Activated CD8-positive, alpha-beta memory T cell treated with anti-CD3 and anti-CD28 coated beads, Interleukin-2, amount 10 ng/mL, durations not matched to agents 7 days and 5 days (primary cell): ENCODE results near the gene VPS4A. TPM values are rescaled to one million over a fixed set of nuclear protein-coding genes. Genes with fewer than 3 reads are reported as not detected.

ENCODE experiments used
- ATAC-seq: fragments of 150-1000 bp; cut with Tn5 transposase; one replicate; pipeline ENCODE4 v1.10.0; 2021; ENCODE audit warnings: moderate library complexity
- CTCF ChIA-PET: fragments of 350-600 bp; sonication (Branson Sonifier 250); formaldehyde crosslinking; loops from one replicate; lab custom pipeline; 2021; ENCODE audit warnings: antibody characterized with exemption; lab: Charles Lee
- DNase-seq: peaks from one replicate; pipeline ENCODE4 v3.0.0-alpha.2; 2020
- H3K27ac Mint-ChIP-seq: one replicate; pipeline ENCODE4 v1.8.0; 2021; ENCODE audit warnings: mild to moderate bottlenecking, mixed read lengths
- H3K27me3 Mint-ChIP-seq: one replicate; pipeline ENCODE4 v1.8.0; 2021; ENCODE audit warnings: mixed read lengths
- H3K36me3 Mint-ChIP-seq: one replicate; pipeline ENCODE4 v1.8.0; 2021; ENCODE audit warnings: mild to moderate bottlenecking, mixed read lengths
- H3K4me1 Mint-ChIP-seq: one replicate; pipeline ENCODE4 v1.8.0; 2021; ENCODE audit warnings: mixed read lengths
- H3K4me3 Mint-ChIP-seq: one replicate; pipeline ENCODE4 v1.8.0; 2021; ENCODE audit warnings: mild to moderate bottlenecking, moderate library complexity, mixed read lengths
- H3K9me3 Mint-ChIP-seq: one replicate; pipeline ENCODE4 v1.8.0; 2022; ENCODE audit warnings: low read depth, mixed read lengths
- total RNA-seq, 2 experiments: library from RNA; stranded (reverse); gene quantifications; one replicate each; pipeline ENCODE4 v1.2.3, GENCODE V29; 2021

Gene VPS4A
- total RNA-seq, 2 experiments from 2014 or later = 31.5 to 38.9 TPM

DNA sequence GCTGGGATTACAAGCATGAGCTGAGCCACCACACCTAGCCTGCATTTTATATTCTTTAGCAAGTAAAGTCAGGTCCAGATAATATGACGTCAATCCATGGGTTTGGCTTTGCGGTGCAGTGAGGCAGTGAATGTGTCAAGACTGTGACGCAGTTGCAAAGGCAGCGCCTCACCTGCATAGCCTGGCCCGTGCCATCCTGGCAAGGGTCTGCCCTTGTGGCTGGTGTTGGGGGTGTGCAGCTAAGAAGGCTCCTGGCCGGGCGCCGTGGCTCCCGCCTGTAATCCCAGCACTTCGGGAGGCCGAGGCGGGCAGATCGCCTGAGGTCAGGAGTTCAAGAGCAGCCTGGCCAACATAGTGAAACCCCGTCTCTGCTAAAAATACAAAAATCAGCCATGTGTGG, 12.3 kb downstream of the VPS4A start:
- H3K4me3 Mint-ChIP-seq = no peak overlapping the region

DNA sequence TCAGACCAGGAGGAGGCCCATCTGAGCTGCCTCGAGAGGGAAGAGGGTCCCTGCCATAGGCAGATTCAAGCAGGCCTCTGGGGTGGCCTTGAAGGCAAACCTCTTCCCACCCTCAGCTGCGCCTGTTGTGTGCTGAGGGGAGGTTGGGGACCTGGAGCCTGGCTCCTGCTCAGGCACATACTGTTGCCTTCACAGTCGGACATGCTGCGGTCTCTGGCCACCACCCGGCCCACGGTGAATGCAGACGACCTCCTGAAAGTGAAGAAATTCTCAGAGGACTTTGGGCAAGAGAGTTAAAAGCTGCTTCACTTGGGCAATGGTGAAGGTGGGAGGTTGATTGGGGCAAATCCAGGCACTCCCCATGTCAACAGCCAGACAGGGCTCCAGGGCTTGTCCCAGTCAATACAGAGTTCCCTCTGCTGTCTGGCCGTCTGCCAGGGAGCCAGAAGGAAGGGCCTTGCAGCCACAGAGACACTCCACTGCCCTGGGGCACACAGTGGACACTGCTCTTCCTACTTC, 12.9 kb downstream of the VPS4A start:
- no peaks in the 10 kb centered on the region for H3K27me3 Mint-ChIP-seq
- peaks cover 48% of the 10 kb centered on the region for H3K36me3 Mint-ChIP-seq
- ATAC-seq (no peak), DNase-seq (no peak)
- CTCF ChIA-PET = no interaction called here
- H3K4me3 Mint-ChIP-seq = no peak overlapping the region
- peaks cover 42% of the 10 kb centered on the region for H3K4me1 Mint-ChIP-seq
- no peaks in the 10 kb centered on the region for H3K9me3 Mint-ChIP-seq
- no peak overlapping the region for H3K27ac Mint-ChIP-seq

More for the DNA sequence above, 12.3 kb downstream of the VPS4A start:
- H3K36me3 Mint-ChIP-seq = peaks cover 47% of the 10 kb centered on the region
- peaks cover 36% of the 10 kb centered on the region for H3K4me1 Mint-ChIP-seq
- no peaks in the 10 kb centered on the region for H3K27me3 Mint-ChIP-seq
- CTCF ChIA-PET = interaction anchor here (1.3 kb wide), 1 partner anchor 16 kb away, joined by 4 read pairs; the partner anchor contains the start of genes COG8 and NIP7
- no peaks in the 10 kb centered on the region for H3K9me3 Mint-ChIP-seq
- ATAC-seq = no peak
- H3K27ac Mint-ChIP-seq = no peak overlapping the region
- DNase-seq = no peak

DNA sequence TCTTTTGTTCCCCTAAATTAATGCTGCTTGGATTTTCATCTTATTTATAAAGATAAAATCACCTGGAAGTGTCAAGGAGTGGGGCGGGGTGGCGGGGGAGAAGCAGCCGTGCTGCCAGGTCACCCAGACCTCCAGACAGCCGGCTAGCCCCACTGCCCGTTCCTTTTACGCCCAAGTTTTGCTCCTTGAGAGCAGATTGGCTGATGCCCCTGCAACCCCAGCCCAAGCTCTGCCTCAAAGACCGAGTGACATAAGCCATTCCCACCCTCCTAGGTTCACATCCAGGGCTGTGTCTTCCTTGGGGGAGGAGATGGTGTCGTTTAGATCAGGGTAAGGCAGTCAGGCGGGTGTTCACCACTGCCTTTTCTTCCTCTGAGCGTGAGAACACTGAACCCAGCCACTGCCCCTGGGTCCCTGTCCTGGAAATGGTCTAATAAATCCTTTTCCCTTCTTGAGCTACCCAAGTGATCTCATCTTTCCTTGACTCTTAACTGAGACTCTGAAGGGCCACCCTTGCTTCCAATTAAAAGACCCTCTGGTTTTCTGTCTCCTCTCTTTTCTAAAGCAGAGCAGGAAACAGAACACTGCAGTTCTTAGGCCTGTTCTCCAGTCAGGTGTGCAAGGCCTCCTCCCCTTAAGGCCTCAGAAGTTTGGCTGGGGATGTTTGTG, 13.6 kb downstream of the VPS4A start:
- Mint-ChIP-seq H3K27ac (no peak overlapping the region), H3K36me3 (peaks cover 42% of the 10 kb centered on the region), H3K4me1 (peaks cover 47% of the 10 kb centered on the region), H3K27me3 (no peaks in the 10 kb centered on the region), H3K9me3 (no peaks in the 10 kb centered on the region), H3K4me3 (no peak overlapping the region)
- CTCF ChIA-PET = no interaction called here
- no peak for ATAC-seq
- no peak for DNase-seq

DNA sequence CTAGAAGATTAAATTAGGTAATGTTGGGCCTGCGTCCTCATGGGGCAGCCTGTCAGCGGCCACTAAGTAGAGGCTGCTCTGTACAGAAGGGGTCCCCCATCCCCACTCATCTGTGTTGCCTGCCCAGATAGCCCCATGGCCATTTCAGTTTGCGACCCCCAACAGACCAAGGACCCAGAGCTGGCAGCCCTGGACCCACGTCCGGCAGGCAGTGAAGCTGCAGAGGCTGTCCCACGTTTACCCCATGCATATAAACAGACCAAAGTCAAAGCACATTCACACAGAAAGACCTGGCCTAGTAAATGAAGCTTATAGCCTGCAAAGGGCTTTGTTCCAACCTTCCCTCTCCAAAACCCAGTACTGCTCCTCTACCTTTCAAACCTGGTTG, 14.6 kb downstream of the VPS4A start:
- H3K4me1 Mint-ChIP-seq = peaks cover 48% of the 10 kb centered on the region
- ATAC-seq (no peak), DNase-seq (no peak)
- CTCF ChIA-PET = interaction anchor here (1.4 kb wide), 1 partner anchor 70 kb away, joined by 4 read pairs; no protein-coding TSS in a partner anchor
- H3K27ac Mint-ChIP-seq = peak overlapping the region; percentile 72
- peaks cover 38% of the 10 kb centered on the region for H3K36me3 Mint-ChIP-seq
- no peaks in the 10 kb centered on the region for H3K27me3 Mint-ChIP-seq
- H3K9me3 Mint-ChIP-seq = no peaks in the 10 kb centered on the region
- no peak overlapping the region for H3K4me3 Mint-ChIP-seq

DNA sequence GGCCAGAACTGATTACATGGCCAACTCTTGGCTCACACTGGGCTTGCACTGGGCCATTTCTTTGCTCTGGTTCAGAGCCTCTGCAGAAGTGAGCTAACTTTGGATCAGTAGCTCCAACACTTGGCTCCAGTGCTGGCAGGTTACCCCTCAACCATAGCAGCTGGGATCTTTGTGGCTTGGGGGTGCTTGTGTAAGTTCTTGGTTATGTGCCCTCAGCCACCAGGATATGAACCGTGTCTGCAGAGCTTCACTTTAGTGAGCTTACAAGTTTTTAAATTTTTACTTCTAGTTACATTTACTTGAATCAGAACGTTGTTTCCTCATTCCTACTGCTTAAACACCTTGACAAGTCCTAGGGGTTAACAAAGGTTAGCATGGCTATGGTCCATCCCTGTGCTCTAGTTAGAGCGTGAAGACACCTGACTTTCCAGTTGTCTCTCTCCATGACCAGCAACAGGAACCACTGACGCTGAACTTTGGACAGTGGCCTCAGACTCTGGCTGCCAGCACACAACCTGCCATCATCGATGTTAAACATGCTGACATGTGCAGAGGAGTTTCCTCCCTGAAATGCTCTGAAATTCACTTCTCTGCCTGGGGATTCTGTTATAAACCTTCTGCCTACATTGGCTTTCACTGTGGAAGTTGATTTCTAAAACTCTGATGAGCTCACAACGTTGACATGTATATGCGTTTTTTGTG, 15.2 kb downstream of the VPS4A start:
- H3K4me3 Mint-ChIP-seq = peak overlapping the region; percentile 21
- no peaks in the 10 kb centered on the region for H3K27me3 Mint-ChIP-seq
- ATAC-seq = no peak
- H3K4me1 Mint-ChIP-seq = peaks cover 49% of the 10 kb centered on the region
- no peak for DNase-seq
- CTCF ChIA-PET = interaction anchor here (0.7 to 1.4 kb wide), 8 partner anchors 9 to 398 kb away, joined by 3 to 8 read pairs (median 4); no protein-coding TSS in a partner anchor
- H3K9me3 Mint-ChIP-seq = no peaks in the 10 kb centered on the region
- peak overlapping the region; percentile 72 for H3K27ac Mint-ChIP-seq
- H3K36me3 Mint-ChIP-seq = peaks cover 34% of the 10 kb centered on the region

DNA sequence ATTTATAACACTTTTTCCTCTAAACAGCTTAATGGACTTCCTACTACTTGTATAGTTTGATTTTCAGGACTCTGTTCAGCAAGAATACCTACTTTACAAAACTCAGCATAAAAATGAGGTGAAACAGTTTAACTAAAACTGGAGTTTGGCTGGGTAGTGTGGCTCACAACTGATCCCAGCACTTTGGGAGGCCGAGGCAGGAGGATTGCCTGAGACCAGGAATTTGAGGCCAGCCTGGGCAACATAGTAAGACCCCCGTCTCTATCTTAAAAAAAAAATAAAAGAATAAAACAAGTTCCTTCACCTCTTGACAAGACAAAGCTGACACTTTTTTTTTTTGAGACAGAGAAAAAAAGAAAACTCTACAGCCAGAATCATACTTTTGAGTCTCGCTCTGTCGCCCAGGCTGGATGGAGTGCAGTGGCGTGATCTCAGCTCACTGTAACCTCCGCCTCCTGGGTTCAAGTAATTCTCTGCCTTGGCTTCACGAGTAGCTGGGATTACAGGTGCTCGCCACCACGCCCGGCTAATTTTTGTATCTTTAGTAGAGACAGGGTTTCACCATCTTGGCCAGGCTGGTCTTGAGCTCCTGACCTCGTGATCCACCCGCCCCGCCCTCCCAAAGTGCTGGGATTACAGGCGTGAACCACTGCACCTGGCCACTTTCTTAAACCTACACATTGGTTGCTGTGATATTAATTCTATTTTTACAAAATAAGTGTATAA, 16.6 kb downstream of the VPS4A start:
- DNase-seq (no peak), ATAC-seq (no peak)
- Mint-ChIP-seq H3K9me3 (no peaks in the 10 kb centered on the region), H3K36me3 (peaks cover 22% of the 10 kb centered on the region), H3K4me3 (no peak overlapping the region), H3K27me3 (no peaks in the 10 kb centered on the region), H3K4me1 (peaks cover 58% of the 10 kb centered on the region), H3K27ac (peak overlapping the region; percentile 46)
- CTCF ChIA-PET = interaction anchor here (0.8 to 4.7 kb wide), 7 partner anchors 9 to 177 kb away, joined by 3 to 40 read pairs (median 5); partner anchors contain the start of genes COG8, NIP7 and VPS4A

DNA sequence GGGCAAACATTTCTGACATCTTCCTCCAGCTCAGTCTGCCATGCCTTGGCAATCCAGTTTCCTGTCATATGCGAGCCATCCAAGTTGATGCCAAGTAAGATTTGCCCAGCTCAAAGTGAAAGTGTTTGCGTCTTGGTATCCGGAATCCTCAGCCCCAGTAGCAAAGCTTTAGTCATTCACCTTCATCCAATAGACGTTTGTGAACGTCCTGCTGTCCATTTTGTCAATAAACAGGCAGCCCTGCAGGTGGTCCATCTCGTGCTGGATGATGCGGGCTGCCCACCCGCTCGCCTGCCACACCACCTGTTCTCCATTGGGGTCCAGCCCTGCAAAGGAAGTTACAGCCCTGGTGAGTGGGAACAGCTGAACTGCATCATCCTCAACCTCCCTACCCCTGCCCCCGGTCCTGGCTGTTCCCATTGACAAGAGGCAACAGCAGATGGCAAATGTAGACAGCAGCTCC, 17.7 kb downstream of the VPS4A start:
- CTCF ChIA-PET = interaction anchor here (1.0 to 4.7 kb wide), 5 partner anchors 11 to 178 kb away, joined by 3 to 40 read pairs (median 6); partner anchors contain the start of genes COG8, NIP7 and VPS4A
- no peak for ATAC-seq
- no peaks in the 10 kb centered on the region for H3K27me3 Mint-ChIP-seq

DNA sequence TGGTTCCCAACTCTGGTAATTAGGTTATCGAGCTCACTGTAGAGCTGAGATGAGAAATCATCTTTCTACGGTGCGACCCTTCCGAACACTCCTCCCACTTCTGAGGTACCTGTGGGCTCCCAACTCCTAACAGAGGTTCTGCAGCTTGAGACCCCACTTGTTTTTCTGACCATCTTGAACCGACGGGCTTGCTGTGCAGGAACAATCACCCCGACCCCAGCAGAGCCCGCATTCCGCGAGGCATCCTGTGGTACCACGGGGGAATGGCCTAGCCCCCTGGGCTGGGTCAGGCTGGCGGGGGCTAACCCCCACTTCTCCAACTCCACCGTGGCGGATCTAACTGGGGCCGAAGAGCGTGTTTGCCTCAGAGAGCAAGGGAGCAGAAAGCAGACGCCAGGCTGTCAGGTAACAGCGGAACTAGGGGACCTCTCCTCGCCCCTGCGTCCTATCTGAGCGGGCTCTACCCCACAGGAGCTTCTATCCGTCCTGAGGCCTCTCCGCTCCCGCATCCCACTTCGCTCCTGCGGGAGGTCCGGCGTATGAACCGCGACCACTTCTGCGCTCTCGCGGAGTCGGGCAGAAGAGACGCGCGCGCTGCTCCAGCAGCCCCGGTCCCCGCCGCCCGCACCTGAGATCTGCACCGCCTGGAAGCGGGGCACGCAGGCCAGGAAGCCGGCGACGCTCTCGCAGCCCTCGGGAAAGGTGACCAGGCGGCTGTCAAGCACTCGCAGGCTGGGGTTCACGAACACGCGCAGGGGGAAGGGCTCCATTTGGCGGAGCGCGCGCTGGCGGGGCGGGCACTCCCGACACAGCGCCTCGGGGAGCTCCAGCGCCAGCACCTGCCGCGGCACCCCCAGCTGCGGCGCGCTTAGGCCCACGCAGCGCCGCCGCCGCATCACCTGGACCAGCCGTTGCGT, 18.5 kb downstream of the VPS4A start:
- DNase-seq (peak; percentile 64), ATAC-seq (peak; percentile 51)
- Mint-ChIP-seq H3K9me3 (no peaks in the 10 kb centered on the region), H3K4me3 (peak overlapping the region; percentile 82), H3K27me3 (no peaks in the 10 kb centered on the region), H3K36me3 (peaks cover 29% of the 10 kb centered on the region), H3K27ac (peak overlapping the region; percentile 69), H3K4me1 (peaks cover 58% of the 10 kb centered on the region)
- CTCF ChIA-PET = interaction anchor here (1.0 to 4.7 kb wide), 8 partner anchors 10 to 179 kb away, joined by 3 to 40 read pairs (median 4); partner anchors contain the start of genes COG8, NIP7 and VPS4A

More for the DNA sequence above, 17.7 kb downstream of the VPS4A start:
- H3K4me3 Mint-ChIP-seq = peak overlapping the region; percentile 82
- H3K9me3 Mint-ChIP-seq = no peaks in the 10 kb centered on the region
- DNase-seq = peak; percentile 54
- peaks cover 23% of the 10 kb centered on the region for H3K36me3 Mint-ChIP-seq
- peaks cover 58% of the 10 kb centered on the region for H3K4me1 Mint-ChIP-seq
- peak overlapping the region; percentile 69 for H3K27ac Mint-ChIP-seq

DNA sequence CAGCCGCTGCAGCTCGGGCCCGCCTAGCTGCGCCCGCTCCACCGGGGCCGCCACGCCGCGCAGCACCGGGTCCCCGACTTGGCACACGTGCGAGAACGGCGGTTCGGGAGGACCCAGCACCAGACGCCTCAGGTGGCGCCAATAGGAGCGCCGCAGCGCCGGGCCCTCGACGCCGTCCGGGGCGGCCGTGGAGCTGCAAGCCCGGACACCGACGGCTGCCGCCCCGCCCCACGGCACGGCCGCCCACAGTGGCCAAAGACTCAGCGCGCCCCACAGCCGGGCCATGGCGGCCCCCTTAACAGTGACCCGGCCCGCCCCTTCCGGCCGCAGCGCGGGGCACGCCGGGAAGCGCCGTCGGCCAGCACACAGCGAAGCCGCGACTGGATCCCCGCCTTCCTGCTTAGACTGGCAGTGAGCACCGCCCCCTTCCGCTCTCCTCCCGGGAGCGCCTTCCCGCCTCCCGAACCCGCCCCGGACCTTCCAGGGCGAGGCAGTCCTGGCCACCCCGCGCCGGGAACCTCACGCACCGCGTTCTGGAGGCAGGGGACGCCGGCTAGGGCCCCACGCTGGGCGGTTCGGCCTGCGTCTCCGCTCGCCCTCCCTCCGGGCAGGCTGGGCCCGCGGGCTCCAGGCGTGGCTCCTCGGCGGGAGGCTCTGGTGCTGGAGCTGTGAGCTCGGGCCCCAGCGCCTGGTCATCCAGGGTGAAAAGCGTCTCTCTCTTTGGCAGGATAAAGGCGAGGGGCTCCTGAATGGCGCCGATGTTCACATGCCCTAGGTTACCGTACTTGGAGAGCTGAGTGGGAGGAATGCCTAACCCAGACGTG, 19.3 kb downstream of the VPS4A start, which contains the start of gene PDF:
TSS of gene PDF (minus strand) at position 303 of the 824 bp plus-strand sequence. CDS start at position 285, 18 bp downstream.
- no peaks in the 10 kb centered on the region for H3K9me3 Mint-ChIP-seq
- peak within 1 kb of the TSS; percentile 85 for H3K27ac Mint-ChIP-seq
- H3K36me3 Mint-ChIP-seq = peaks cover 29% of the 10 kb centered on the region
- CTCF ChIA-PET = interaction anchor here (1.0 to 4.7 kb wide), 6 partner anchors 10 to 99 kb away, joined by 3 to 40 read pairs (median 3); partner anchors contain the start of genes COG8, NIP7 and VPS4A
- peaks cover 52% of the 10 kb centered on the region for H3K4me1 Mint-ChIP-seq
- ATAC-seq (peak; percentile 95), DNase-seq (peak; percentile 90)
- H3K27me3 Mint-ChIP-seq = no peaks in the 10 kb centered on the region
- H3K4me3 Mint-ChIP-seq = peak within 1 kb of the TSS; percentile 82

DNA sequence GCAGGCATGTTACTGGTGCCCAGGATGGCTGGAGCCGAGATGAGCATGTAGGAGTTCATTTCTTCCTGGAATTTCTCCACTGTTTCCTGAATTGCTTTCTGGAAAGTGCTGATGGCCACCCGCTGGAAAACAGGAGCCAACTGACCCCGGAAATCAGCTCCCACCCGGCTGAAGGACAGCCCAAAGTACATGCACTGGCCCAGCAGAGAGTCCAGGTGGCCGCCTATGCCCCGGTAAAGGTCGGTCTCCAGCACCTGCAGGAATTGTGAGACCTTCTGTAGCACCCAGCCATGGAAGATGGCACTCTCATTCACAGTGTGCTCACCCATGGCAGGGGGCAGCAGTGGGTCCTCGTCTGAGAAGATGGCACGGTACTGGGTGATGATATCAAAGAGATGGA, 23.5 kb downstream of the VPS4A start:
- Mint-ChIP-seq H3K27me3 (no peaks in the 10 kb centered on the region), H3K4me1 (peaks cover 35% of the 10 kb centered on the region), H3K27ac (no peak overlapping the region), H3K36me3 (peaks cover 17% of the 10 kb centered on the region), H3K9me3 (no peaks in the 10 kb centered on the region), H3K4me3 (no peak overlapping the region)
- CTCF ChIA-PET = interaction anchor here (1.2 kb wide), 1 partner anchor 8 kb away, joined by 3 read pairs; no protein-coding TSS in a partner anchor
- DNase-seq (no peak), ATAC-seq (no peak)
